Stomach (tissue), 9 donors: ENCODE results near the gene ZNF883. TPM values are rescaled to one million over a fixed set of nuclear protein-coding genes. Genes with fewer than 3 reads are reported as not detected.

Experiments
- DNase-seq, 2 donors: peaks; one replicate each; pipeline versions ENCODE4 v3.0.0 to v3.0.0-alpha.2; 2013 to 2019
- H3K27ac ChIP-seq, 5 donors: fragments of 200-600 bp in 4 of 5; sonication (generic) in 4 of 5; one replicate each; pipeline ENCODE4 v1.5.1; 2013 to 2019; ENCODE audit warnings: mild to moderate bottlenecking in 1 of 5, moderate library complexity in 1 of 5
- H3K27me3 ChIP-seq, 3 donors: fragments of 200-600 bp; sonication (generic); one replicate each; pipeline ENCODE4 v1.5.1; 2017 to 2019; ENCODE audit warnings: mixed run types in 1 of 3
- H3K36me3 ChIP-seq, 4 donors: fragments of 200-600 bp; sonication (generic); 1 replicate in 3 of 4; 2 replicates in 1 of 4; pipeline ENCODE4 v1.5.1; 2016 to 2019
- H3K4me1 ChIP-seq, 4 donors: fragments of 200-600 bp; sonication (generic); one replicate each; pipeline ENCODE4 v1.5.1; 2016 to 2019
- H3K4me3 ChIP-seq, 4 donors: fragments of 200-600 bp; sonication (generic) in 3 of 4; one replicate each; pipeline ENCODE4 v1.5.1; 2016 to 2019; ENCODE audit warnings: mild to moderate bottlenecking in 1 of 4
- H3K9me3 ChIP-seq, 4 donors: fragments of 200-600 bp; sonication (generic); one replicate each; pipeline ENCODE4 v1.5.1; 2016 to 2019
- CTCF ChIP-seq, 7 experiments: fragments of 450-650 bp in 4 of 7; fragments of 200-600 bp in 3 of 7; sonication (generic) in 3 of 7; IDR thresholded peaks; one replicate each; pipeline ENCODE4 v1.5.1; 2016 to 2019; ENCODE audit warnings: antibody characterized with exemption in 7 of 7, control low read depth in 2 of 7, mild to moderate bottlenecking in 1 of 7
- EP300 ChIP-seq: sonication (generic); formaldehyde crosslinking; IDR thresholded peaks from one replicate; pipeline ENCODE4 v1.6.1; 2017; ENCODE audit warnings: antibody characterized with exemption
- POLR2A ChIP-seq, 4 donors: fragments of 450-650 bp; IDR thresholded peaks; one replicate each; pipeline ENCODE4 v1.6.1; 2016; ENCODE audit warnings: antibody characterized with exemption in 4 of 4, control low read depth in 2 of 4, mild to moderate bottlenecking in 1 of 4, moderate library complexity in 1 of 4
- POLR2AphosphoS5 ChIP-seq, 3 donors: sonication (generic); formaldehyde crosslinking; IDR thresholded peaks; one replicate each; pipeline ENCODE4 v1.6.1; 2016; ENCODE audit warnings: antibody characterized with exemption in 3 of 3
- WGBS, 5 donors: extraction: QIAGEN DNeasy Blood & Tissue Kit in 3 of 5; methylation state at CpG; one replicate each; pipeline versions ENCODE4 v1.1.5 to v1.1.7; 2013 to 2018; 5-methylcytosine and 5-hydroxymethylcytosine counted together
- intact Hi-C: fragments of 100-400 bp; cut with DNase I; formaldehyde crosslinking; loops from one replicate; pipeline ENCODE4 v1.15.1; 2023; ENCODE audit warnings: low total_unique reads
- polyA plus RNA-seq, 3 donors: library from polyadenylated mRNA; stranded (reverse); fragments of 200-250 nt; gene quantifications; one replicate each; pipeline ENCODE4 v1.2.3, GENCODE V29; 2013
- total RNA-seq, 5 donors: library from RNA; depleted of rRNA; stranded (reverse); fragments of >200 nt; gene quantifications; one replicate each; pipeline versions ENCODE4 v1.1.0 to v1.2.3, GENCODE V29; 2014 to 2016
- donor health status: healthy with polysubstance abuse.
- donor health status: Bipolar disorder and iron deficiency.
- donor health status: healthy.

The ZNF883 gene
- total and polyA plus RNA-seq, 8 donors = 0.92 to 9.0 (median 1.1) TPM; not detected in 3

- DNase-seq = no peak
- Histone ChIP-seq H3K4me1 (no peaks in the 10 kb centered on the region), H3K9me3 (peaks cover 0 to 11% (median 1%) of the 10 kb centered on the region in 4 donors), H3K4me3 (no peak overlapping the region), H3K27me3 (peaks cover 0 to 8% (median 0%) of the 10 kb centered on the region in 3 donors), H3K36me3 (no peaks in the 10 kb centered on the region), H3K27ac (no peak overlapping the region)
- WGBS, 5 donors = 30 to 38% (median 35%) methylated on average over 4 of the region's 4 CpGs
- intact Hi-C loops = loop anchor here (10.0 kb wide), 1 partner anchor 125 kb away; no protein-coding TSS in a partner anchor
- TF ChIP-seq POLR2A (IDR thresholded peaks at IDR 0.05) (no peak), EP300 (no peak), CTCF (IDR thresholded peaks at IDR 0.05) (no peak), POLR2AphosphoS5 (IDR thresholded peaks at IDR 0.05) (no peak)
Observed at GRCh38 chr9:112969730-112970129, 42.3 kb downstream of the ZNF883 start.

- TF ChIP-seq CTCF (IDR thresholded peaks at IDR 0.05) = no peak
- no peak for TF ChIP-seq POLR2A (IDR thresholded peaks at IDR 0.05)
- TF ChIP-seq EP300 = no peak
- no peak for TF ChIP-seq POLR2AphosphoS5 (IDR thresholded peaks at IDR 0.05)
- no peak for DNase-seq
- 54 to 63% (median 56%) methylated on average over 1 of the region's 1 CpG for WGBS, 5 donors
- no peak overlapping the region for H3K27ac ChIP-seq
- no peaks in the 10 kb centered on the region for H3K4me1 ChIP-seq
- peaks cover 0 to 14% (median 8%) of the 10 kb centered on the region in 4 donors for H3K9me3 ChIP-seq
- no peak overlapping the region for H3K4me3 ChIP-seq
- H3K36me3 ChIP-seq = no peaks in the 10 kb centered on the region
- H3K27me3 ChIP-seq = peaks cover 0 to 9% (median 0%) of the 10 kb centered on the region in 3 donors
- intact Hi-C loops = no loop called here
Observed at GRCh38 chr9:112955550-112955949, 56.4 kb downstream of the ZNF883 start.

GRCh38 chr9:112945620-112946208 is 66.3 kb downstream of the ZNF883 start:
- H3K4me1 ChIP-seq = no peaks in the 10 kb centered on the region

GRCh38 chr9:112939418-112939817 is 72.6 kb downstream of the ZNF883 start:
- TF ChIP-seq POLR2AphosphoS5 (IDR thresholded peaks at IDR 0.05) (no peak), CTCF (IDR thresholded peaks at IDR 0.05) (no peak), POLR2A (IDR thresholded peaks at IDR 0.05) (no peak), EP300 (no peak)
- no peaks in the 10 kb centered on the region for H3K4me1 ChIP-seq
- H3K4me3 ChIP-seq = no peak overlapping the region
- intact Hi-C loops = no loop called here
- H3K27ac ChIP-seq = no peak overlapping the region
- H3K9me3 ChIP-seq = peaks cover 0 to 3% (median 0%) of the 10 kb centered on the region in 4 donors
- peaks cover 0 to 23% (median 0%) of the 10 kb centered on the region in 3 donors for H3K27me3 ChIP-seq
- no peak for DNase-seq
- H3K36me3 ChIP-seq = no peaks in the 10 kb centered on the region

More at GRCh38 chr9:112945620-112946208, 66.3 kb downstream of the ZNF883 start:
- TF ChIP-seq EP300 (no peak), CTCF (IDR thresholded peaks at IDR 0.05) (no peak), POLR2A (IDR thresholded peaks at IDR 0.05) (no peak), POLR2AphosphoS5 (IDR thresholded peaks at IDR 0.05) (no peak)
- no peak overlapping the region for H3K4me3 ChIP-seq
- 30 to 44% (median 40%) methylated on average over 10 to 25 of the region's 25 CpGs for WGBS, 5 donors
- no peak overlapping the region for H3K27ac ChIP-seq
- DNase-seq = peak in 1 of 2 donors; percentile 15
- peaks cover 0 to 36% (median 27%) of the 10 kb centered on the region in 4 donors for H3K9me3 ChIP-seq
- peaks cover 0 to 12% (median 8%) of the 10 kb centered on the region in 3 donors for H3K27me3 ChIP-seq
- H3K36me3 ChIP-seq = no peaks in the 10 kb centered on the region
- intact Hi-C loops = no loop called here
